Natural killer cell treated with Interleukin-12 subunit alpha and Interleukin-12 subunit beta and Interleukin-15 and Interleukin-18, amount 100 ng/mL, for 72 hours (primary cell): ENCODE measurements around the gene C16orf54. TPM values are rescaled to one million over a fixed set of nuclear protein-coding genes. Genes with fewer than 3 reads are reported as not detected.
A peak's percentile ranks its signal among the peaks of the same experiment; 100 is the strongest.
"Not testable (repeated sequence)": the region's sequence is repeated elsewhere in the genome, so short reads cannot be mapped to it uniquely, and the experiment has no call there.

Experiments
- ATAC-seq, 2 donors: fragments of 150-1000 bp; cut with Tn5 transposase in 1 of 2; sonication (Bioruptor Pico), chemical (Tn5 transposase) in 1 of 2; 2 replicates each; pipeline ENCODE4 v1.10.0; 2021
- DNase-seq: peaks from one replicate; pipeline ENCODE4 v3.0.0; 2022; ENCODE audit warnings: low spot score
- H3K27ac Mint-ChIP-seq, 2 donors: 1 replicate in 1 of 2; 2 replicates in 1 of 2; pipeline ENCODE4 v1.8.0; 2022; ENCODE audit warnings: mixed read lengths in 2 of 2, mild to moderate bottlenecking in 1 of 2, moderate library complexity in 1 of 2
- H3K27me3 Mint-ChIP-seq, 2 donors: 1 replicate in 1 of 2; 2 replicates in 1 of 2; pipeline ENCODE4 v1.8.0; 2022; ENCODE audit warnings: mixed read lengths in 2 of 2
- H3K36me3 Mint-ChIP-seq: one replicate; pipeline ENCODE4 v1.8.0; 2022; ENCODE audit warnings: mixed read lengths
- H3K4me1 Mint-ChIP-seq, 2 donors: 1 replicate in 1 of 2; 2 replicates in 1 of 2; pipeline ENCODE4 v1.8.0; 2022; ENCODE audit warnings: low read depth in 2 of 2, mixed read lengths in 2 of 2, mild to moderate bottlenecking in 1 of 2
- H3K4me3 Mint-ChIP-seq: one replicate; pipeline ENCODE4 v1.8.0; 2022; ENCODE audit warnings: mixed read lengths
- H3K9me3 Mint-ChIP-seq: 2 replicates; pipeline ENCODE4 v1.8.0; 2022; ENCODE audit warnings: mixed read lengths
- total RNA-seq, 2 donors: library from RNA; stranded (reverse); gene quantifications; one replicate each; pipeline ENCODE4 v1.2.3, GENCODE V29; 2022

The C16orf54 gene
- total RNA-seq, 2 donors from 2014 or later, result 15.1 to 17.9 TPM

- H3K9me3 Mint-ChIP-seq, result no peaks in the 10 kb centered on the region
- H3K36me3 Mint-ChIP-seq, result no peaks in the 10 kb centered on the region
- ATAC-seq (no peak), DNase-seq (no peak)
- H3K27me3 Mint-ChIP-seq, result peaks cover 0 to 3% of the 10 kb centered on the region in 2 donors
- H3K27ac Mint-ChIP-seq, result no peak overlapping the region
- peaks cover 8 to 12% of the 10 kb centered on the region in 2 donors for H3K4me1 Mint-ChIP-seq
- no peak overlapping the region for H3K4me3 Mint-ChIP-seq
Measured at GRCh38 chr16:29760567-29761279, 14.9 kb upstream of the C16orf54 start.

- peaks cover 2 to 7% of the 10 kb centered on the region in 2 donors for H3K4me1 Mint-ChIP-seq
- ATAC-seq (no peak), DNase-seq (no peak)
- no peak overlapping the region for H3K27ac Mint-ChIP-seq
- H3K9me3 Mint-ChIP-seq, result no peaks in the 10 kb centered on the region
- H3K36me3 Mint-ChIP-seq, result no peaks in the 10 kb centered on the region
- H3K27me3 Mint-ChIP-seq, result no peaks in the 10 kb centered on the region
- no peak overlapping the region for H3K4me3 Mint-ChIP-seq
Measured at GRCh38 chr16:29757950-29758466, 12.2 kb upstream of the C16orf54 start.

- H3K4me1 Mint-ChIP-seq, H3K27ac Mint-ChIP-seq, H3K4me3 Mint-ChIP-seq, H3K9me3 Mint-ChIP-seq, H3K36me3 Mint-ChIP-seq, DNase-seq, ATAC-seq, H3K27me3 Mint-ChIP-seq: not testable (repeated sequence)
Measured at GRCh38 chr16:29757086-29757485, 11.3 kb upstream of the C16orf54 start.

GRCh38 chr16:29756654-29757053 is 10.9 kb upstream of the C16orf54 start:
- Mint-ChIP-seq H3K4me3 (no peak overlapping the region), H3K4me1 (peaks cover 0 to 5% of the 10 kb centered on the region in 2 donors), H3K27me3 (no peaks in the 10 kb centered on the region), H3K36me3 (no peaks in the 10 kb centered on the region), H3K27ac (no peak overlapping the region), H3K9me3 (no peaks in the 10 kb centered on the region)
- ATAC-seq (no peak), DNase-seq (no peak)

- no peak for ATAC-seq
- Mint-ChIP-seq H3K4me1 (peaks cover 3 to 4% of the 10 kb centered on the region in 2 donors), H3K27me3 (no peaks in the 10 kb centered on the region), H3K4me3 (no peak overlapping the region), H3K36me3 (no peaks in the 10 kb centered on the region), H3K27ac (no peak overlapping the region), H3K9me3 (no peaks in the 10 kb centered on the region)
- no peak for DNase-seq
Measured at GRCh38 chr16:29753516-29753915, 7.7 kb upstream of the C16orf54 start.

GRCh38 chr16:29748760-29749149 is 3.0 kb upstream of the C16orf54 start:
- not testable (repeated sequence) for H3K36me3 Mint-ChIP-seq, DNase-seq, H3K9me3 Mint-ChIP-seq, ATAC-seq, H3K4me3 Mint-ChIP-seq, H3K27ac Mint-ChIP-seq, H3K27me3 Mint-ChIP-seq
- peaks cover 28 to 34% of the 10 kb centered on the region in 2 donors for H3K4me1 Mint-ChIP-seq

- ATAC-seq, result no peak
- Mint-ChIP-seq H3K9me3 (no peaks in the 10 kb centered on the region), H3K27me3 (no peaks in the 10 kb centered on the region), H3K4me3 (no peak overlapping the region), H3K4me1 (peaks cover 29 to 40% of the 10 kb centered on the region in 2 donors), H3K36me3 (no peaks in the 10 kb centered on the region), H3K27ac (no peak overlapping the region)
- DNase-seq, result peak; percentile 46
Measured at GRCh38 chr16:29747947-29748759, 2.4 kb upstream of the C16orf54 start.

- Mint-ChIP-seq H3K4me3 (peak overlapping the region; percentile 99), H3K27ac (peak overlapping the region; percentile 97 to 99), H3K4me1 (peaks cover 32 to 42% of the 10 kb centered on the region in 2 donors)
- not testable (repeated sequence) for ATAC-seq, H3K27me3 Mint-ChIP-seq, H3K36me3 Mint-ChIP-seq, H3K9me3 Mint-ChIP-seq
- DNase-seq, result peak; percentile 61
Measured at GRCh38 chr16:29746518-29746917, 728 bp upstream of the C16orf54 start.

- Mint-ChIP-seq H3K9me3 (no peaks in the 10 kb centered on the region), H3K27ac (peak overlapping the region; percentile 97 to 99), H3K4me3 (peak overlapping the region; percentile 99), H3K27me3 (no peaks in the 10 kb centered on the region), H3K36me3 (no peaks in the 10 kb centered on the region), H3K4me1 (peaks cover 41 to 55% of the 10 kb centered on the region in 2 donors)
- peak; percentile 85 to 86 for ATAC-seq
- DNase-seq, result peak; percentile 72
Measured at GRCh38 chr16:29745121-29745852, 503 bp downstream of the C16orf54 start.

- H3K27me3 Mint-ChIP-seq, result no peaks in the 10 kb centered on the region
Measured at GRCh38 chr16:29744541-29745101, 1.2 kb downstream of the C16orf54 start.

GRCh38 chr16:29743827-29744531 is 1.8 kb downstream of the C16orf54 start:
- Mint-ChIP-seq H3K36me3 (no peaks in the 10 kb centered on the region), H3K27ac (peak overlapping the region; percentile 97 to 99), H3K4me3 (peak overlapping the region; percentile 99), H3K27me3 (no peaks in the 10 kb centered on the region), H3K4me1 (peaks cover 46 to 63% of the 10 kb centered on the region in 2 donors), H3K9me3 (no peaks in the 10 kb centered on the region)
- ATAC-seq (no peak), DNase-seq (peak; percentile 60)

More at GRCh38 chr16:29744541-29745101, 1.2 kb downstream of the C16orf54 start:
- ATAC-seq (no peak), DNase-seq (peak; percentile 61)
- Mint-ChIP-seq H3K4me1 (peaks cover 47 to 61% of the 10 kb centered on the region in 2 donors), H3K27ac (peak overlapping the region; percentile 97 to 99), H3K9me3 (no peaks in the 10 kb centered on the region), H3K36me3 (no peaks in the 10 kb centered on the region), H3K4me3 (peak overlapping the region; percentile 99)

- Mint-ChIP-seq H3K27me3 (no peaks in the 10 kb centered on the region), H3K36me3 (no peaks in the 10 kb centered on the region), H3K4me1 (peaks cover 49 to 65% of the 10 kb centered on the region in 2 donors), H3K9me3 (no peaks in the 10 kb centered on the region), H3K4me3 (peak overlapping the region; percentile 53), H3K27ac (peak overlapping the region; percentile 85 to 99)
- no peak for ATAC-seq
- no peak for DNase-seq
Measured at GRCh38 chr16:29743475-29743826, 2.3 kb downstream of the C16orf54 start.
